VCaP (cell line): ENCODE results near the gene LRRC26.
A peak's percentile ranks its signal among the peaks of the same experiment; 100 is the strongest.

ENCODE experiments used
- H3K27ac ChIP-seq: fragments of 450-650 bp; 2 replicates; pipeline ENCODE4 v1.5.1; 2017
- TF ChIP-seq, protein P1 (sequence below): fragments of 450-650 bp; conservative IDR thresholded peaks from 2 replicates; pipeline ENCODE4 v1.5.1; 2017; ENCODE audit warnings: mild to moderate bottlenecking, moderate library complexity

The LRRC26 gene, protein sequence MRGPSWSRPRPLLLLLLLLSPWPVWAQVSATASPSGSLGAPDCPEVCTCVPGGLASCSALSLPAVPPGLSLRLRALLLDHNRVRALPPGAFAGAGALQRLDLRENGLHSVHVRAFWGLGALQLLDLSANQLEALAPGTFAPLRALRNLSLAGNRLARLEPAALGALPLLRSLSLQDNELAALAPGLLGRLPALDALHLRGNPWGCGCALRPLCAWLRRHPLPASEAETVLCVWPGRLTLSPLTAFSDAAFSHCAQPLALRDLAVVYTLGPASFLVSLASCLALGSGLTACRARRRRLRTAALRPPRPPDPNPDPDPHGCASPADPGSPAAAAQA

DNA sequence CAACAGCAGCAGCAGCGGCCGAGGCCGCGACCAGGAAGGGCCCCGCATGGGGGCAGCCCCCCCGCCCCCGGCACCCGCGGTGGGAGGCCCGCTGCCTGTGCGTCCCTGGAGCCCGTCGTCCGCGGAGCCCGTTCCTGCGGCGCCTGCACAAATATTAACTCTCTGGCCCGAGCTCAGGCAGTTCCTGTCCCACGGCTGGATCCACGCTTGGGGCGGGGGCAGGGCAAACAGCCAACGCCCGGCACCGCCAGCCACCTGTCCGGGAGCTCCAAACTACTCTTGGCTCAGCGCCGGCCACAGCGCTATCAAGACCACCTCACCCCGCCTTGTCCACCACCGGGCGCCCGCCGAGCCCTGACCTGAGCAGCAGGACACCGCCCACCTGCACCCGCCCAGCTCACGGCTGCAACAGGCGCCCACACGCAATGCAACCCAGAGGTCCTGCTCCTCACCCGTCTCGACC is at the start of gene LRRC26:
Gene LRRC26, minus strand, starts transcription at position 156 of the 463 bp plus-strand sequence. Its CDS starts 108 bp downstream, at position 48.
- peak within 1 kb of the TSS; percentile 100 for H3K27ac ChIP-seq

DNA sequence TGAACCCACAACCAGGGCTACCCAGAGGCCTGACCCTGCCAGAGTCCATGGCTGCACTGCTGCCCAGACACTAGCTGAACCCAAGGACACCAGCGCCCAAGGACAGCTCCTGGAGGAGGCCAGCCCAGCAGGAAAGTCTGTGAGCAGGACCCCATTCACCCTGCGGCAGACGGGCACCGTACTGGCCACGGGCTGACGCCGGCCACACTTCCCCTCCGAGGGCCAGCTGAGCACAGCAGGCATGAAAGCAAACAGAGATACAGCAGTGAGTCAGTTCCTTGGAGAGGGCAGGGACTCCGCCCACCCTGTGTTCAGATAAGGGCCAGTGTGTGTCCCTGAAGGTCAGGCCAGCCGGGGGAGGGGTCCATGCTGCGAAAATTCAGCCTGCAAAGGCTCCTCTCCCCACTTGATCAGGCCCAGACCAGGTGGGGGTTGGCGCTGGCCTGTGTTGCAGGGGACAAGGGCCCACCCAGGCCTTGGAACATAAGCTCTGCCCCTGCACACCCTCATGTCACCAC is 49.0 kb upstream of the LRRC26 start:
- H3K27ac ChIP-seq = peak overlapping the region; percentile 97
- TF ChIP-seq, protein P1, sequence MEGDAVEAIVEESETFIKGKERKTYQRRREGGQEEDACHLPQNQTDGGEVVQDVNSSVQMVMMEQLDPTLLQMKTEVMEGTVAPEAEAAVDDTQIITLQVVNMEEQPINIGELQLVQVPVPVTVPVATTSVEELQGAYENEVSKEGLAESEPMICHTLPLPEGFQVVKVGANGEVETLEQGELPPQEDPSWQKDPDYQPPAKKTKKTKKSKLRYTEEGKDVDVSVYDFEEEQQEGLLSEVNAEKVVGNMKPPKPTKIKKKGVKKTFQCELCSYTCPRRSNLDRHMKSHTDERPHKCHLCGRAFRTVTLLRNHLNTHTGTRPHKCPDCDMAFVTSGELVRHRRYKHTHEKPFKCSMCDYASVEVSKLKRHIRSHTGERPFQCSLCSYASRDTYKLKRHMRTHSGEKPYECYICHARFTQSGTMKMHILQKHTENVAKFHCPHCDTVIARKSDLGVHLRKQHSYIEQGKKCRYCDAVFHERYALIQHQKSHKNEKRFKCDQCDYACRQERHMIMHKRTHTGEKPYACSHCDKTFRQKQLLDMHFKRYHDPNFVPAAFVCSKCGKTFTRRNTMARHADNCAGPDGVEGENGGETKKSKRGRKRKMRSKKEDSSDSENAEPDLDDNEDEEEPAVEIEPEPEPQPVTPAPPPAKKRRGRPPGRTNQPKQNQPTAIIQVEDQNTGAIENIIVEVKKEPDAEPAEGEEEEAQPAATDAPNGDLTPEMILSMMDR = no peak

More for the DNA sequence above, at the start of gene LRRC26:
- TF ChIP-seq, protein P1 = no peak

DNA sequence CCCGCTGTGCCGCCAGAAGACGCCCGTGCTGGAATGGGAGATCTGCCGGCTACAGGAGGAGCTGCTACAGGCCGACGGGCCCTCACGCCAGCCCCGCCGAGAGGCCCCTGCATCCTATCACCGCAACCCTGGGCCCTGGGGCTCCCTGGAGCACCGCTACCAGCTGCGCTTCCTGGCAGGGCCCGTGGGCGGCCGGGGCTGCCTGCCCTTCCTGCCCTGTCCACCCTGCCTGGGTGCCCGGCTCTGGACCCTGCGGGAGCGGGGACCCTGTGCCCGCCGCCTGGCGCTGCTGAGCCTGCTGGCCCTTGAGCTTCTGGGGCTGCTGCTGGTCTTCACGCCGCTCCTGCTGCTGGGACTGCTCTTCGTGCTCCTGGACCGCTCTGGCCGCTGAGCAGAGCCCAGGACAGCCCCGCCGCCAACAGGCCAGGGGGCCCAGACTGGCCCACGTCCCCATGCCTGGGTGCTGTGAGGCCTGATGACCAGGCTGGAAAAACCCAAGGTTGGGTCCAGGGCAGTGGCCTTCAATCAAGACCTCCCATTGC is 48.4 kb upstream of the LRRC26 start:
- peak overlapping the region; percentile 97 for H3K27ac ChIP-seq
- TF ChIP-seq, protein P1 = no peak

DNA sequence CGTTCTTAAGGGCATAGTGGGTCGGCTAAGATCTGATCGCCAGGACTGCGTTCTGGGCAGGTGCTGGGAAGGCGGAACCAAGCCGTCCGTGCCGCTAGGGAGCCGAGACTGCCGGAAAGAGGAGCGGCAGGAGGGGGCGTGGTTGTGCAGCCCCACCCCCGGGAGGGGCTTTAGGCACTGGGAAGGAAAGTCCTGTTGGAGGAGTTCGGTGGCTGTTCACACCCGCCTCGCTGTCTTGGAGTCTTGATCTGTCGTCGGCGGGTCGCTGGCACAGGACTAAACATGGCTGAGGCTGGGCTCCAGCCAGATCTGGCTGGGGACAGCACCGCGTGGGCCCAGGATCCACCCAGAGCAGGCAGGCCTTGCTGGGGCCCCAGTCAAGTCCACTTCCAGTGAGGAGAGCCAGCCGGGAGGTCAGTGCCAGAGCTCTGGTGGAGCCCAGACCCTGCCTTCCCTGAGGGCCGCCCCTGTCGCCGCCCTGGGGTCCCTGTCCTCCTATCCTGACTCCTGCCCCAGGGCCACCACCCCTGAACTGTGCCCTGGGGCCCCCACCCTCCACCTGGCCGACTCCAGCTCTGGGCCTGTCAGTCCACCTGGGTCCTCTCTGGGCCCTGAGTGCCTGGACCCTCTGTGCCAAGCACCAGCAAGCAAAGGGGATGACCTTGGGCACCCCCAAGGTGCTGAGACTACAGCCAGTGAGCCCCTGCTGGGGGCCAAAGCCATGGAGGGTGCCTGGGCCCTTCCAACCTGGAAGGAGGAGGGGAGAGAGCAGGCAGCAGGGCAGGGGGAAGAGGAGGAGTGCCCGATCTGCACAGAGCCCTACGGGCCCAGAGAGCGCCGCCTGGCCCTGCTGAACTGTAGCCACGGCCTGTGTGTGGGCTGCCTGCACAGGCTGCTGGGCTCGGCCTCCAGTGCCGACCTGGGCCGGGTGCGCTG is 47.7 kb upstream of the LRRC26 start:
- peak overlapping the region; percentile 97 for H3K27ac ChIP-seq
- TF ChIP-seq, protein P1 = no peak; the same call in 1 of the 2 replicates

DNA sequence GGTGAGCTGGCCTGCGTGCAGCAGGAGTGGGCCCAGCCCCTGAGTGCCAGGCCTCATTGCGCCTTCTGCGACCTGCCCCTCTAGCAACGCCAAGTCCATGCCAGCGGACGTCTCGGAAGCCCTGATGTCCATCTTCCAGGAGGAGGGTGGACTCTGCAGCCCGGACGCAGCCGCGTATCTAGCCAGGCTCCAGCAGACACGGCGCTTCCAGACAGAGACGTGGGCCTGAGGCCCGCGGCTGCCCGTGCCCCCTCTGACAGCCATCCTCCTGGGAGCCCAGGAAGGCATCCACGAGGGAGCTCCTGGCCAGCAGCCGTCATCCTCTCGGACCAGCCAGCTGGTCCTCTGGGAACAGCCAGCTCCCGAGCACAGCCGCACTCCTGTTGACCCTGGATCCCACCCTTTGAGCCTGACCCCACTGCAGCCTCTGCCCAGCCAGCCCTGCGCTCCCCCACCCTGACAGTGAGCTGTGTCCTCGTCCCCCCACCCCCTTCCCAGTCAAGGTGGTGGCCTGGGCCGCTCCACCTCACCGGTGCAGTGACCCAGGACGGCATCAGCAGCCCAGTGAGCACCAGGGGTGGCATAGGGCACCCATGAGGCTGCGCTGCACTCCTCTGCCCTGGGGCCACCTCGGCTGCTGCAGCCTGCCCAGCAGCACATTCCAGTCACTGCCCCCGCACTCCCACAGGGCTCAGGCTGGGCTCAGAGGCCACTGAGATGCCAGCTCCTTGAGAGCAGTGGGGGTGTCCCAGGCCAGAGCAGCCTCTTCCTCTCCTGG is 46.5 kb upstream of the LRRC26 start:
- TF ChIP-seq, protein P1 = no peak
- H3K27ac ChIP-seq = peak overlapping the region; percentile 97

DNA sequence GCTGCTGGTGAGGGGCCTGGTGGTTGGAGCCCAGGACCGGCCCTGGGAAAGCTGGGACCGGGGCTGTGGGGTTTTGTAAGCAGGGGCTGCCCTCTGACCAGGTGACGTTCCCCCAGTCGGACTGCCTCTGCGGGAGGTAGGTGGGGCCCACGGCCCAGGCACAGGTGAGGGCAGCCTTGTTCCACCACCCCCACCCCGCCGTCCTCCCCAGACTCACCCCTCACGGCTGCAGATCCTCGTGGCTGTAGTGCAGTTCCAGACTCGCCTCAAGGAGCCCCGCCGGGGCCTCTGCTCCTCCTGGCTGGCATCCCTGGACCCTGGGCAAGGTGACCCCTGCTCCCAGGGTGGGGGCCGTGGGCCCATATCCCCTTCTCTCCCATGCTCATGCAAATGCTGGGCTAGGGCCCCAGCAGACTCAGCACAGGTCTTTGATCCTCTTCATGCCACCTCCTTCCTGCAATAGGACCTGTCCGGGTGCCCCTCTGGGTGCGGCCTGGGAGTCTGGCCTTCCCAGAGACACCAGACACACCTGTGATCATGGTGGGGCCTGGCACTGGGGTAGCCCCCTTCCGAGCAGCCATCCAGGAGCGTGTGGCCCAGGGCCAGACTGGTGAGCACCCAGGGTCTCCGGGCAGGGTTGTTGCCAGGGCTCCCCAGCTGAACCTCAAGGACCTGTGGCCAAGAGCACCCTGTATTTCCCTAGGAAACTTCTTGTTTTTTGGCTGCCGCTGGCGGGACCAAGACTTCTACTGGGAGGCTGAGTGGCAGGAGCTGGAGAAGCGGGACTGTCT is 45.5 kb upstream of the LRRC26 start:
- H3K27ac ChIP-seq = peak overlapping the region; percentile 97; the same call in 1 of the 2 replicates
- TF ChIP-seq, protein P1 = no peak
